CD4-positive, alpha-beta T cell (primary cell): ENCODE data around the gene KCNA10. TPM values are rescaled to one million over a fixed set of nuclear protein-coding genes. Genes with fewer than 3 reads are reported as not detected.

Experiments
- ATAC-seq: fragments of 200-7000 bp; cut with Tn5 transposase; one replicate; pipeline ENCODE4 v1.10.0; 2022; ENCODE audit warnings: mild to moderate bottlenecking; ENCODE audit not compliant: poor library complexity
- CTCF ChIA-PET: fragments of 350-600 bp; sonication (Branson Sonifier 250); formaldehyde crosslinking; loops from one replicate; lab custom pipeline; 2021; ENCODE audit warnings: antibody characterized with exemption, inconsistent platforms; lab: Charles Lee
- POLR2A ChIA-PET: fragments of 350-600 bp; sonication (Branson Sonifier 250); formaldehyde crosslinking; loops from one replicate; lab custom pipeline; 2021; ENCODE audit warnings: antibody characterized with exemption, inconsistent platforms; lab: Charles Lee
- DNase-seq, 14 experiments: peaks; one replicate each; pipeline ENCODE4 v3.0.0-alpha.2; 2013 to 2020; ENCODE audit warnings: mixed read lengths in 2 of 14
- H3K27ac ChIP-seq, 2 donors: one replicate each; pipeline versions ENCODE4 v1.5.1 to v1.7.0; 2013; ENCODE audit warnings: low read length in 2 of 2, low read depth in 1 of 2, mild to moderate bottlenecking in 1 of 2
- H3K27me3 ChIP-seq, 2 experiments: 1 replicate in 1 of 2; 2 replicates in 1 of 2; pipeline versions ENCODE4 v1.6.1 to v1.7.0; 2013; ENCODE audit warnings: low read length in 2 of 2, control low read depth in 1 of 2, mild to moderate bottlenecking in 1 of 2, moderate library complexity in 1 of 2; ENCODE audit not compliant: insufficient read depth in 2 of 2, control insufficient read depth in 1 of 2
- H3K36me3 ChIP-seq: one replicate; pipeline ENCODE4 v1.6.1; 2013; ENCODE audit warnings: low read length, control low read depth; ENCODE audit not compliant: insufficient read depth
- H3K4me1 ChIP-seq: one replicate; pipeline ENCODE4 v1.6.1; 2013; ENCODE audit warnings: low read length, control low read depth; ENCODE audit not compliant: insufficient read depth
- H3K4me3 ChIP-seq: one replicate; pipeline ENCODE4 v1.5.1; 2013; ENCODE audit warnings: mild to moderate bottlenecking, low read length, moderate library complexity
- H3K9me3 ChIP-seq, 2 experiments: 1 replicate in 1 of 2; 2 replicates in 1 of 2; pipeline versions ENCODE4 v1.6.1 to v1.7.0; 2013; ENCODE audit warnings: low read length in 2 of 2, mild to moderate bottlenecking in 2 of 2, control low read depth in 1 of 2, moderate library complexity in 1 of 2; ENCODE audit not compliant: control insufficient read depth in 1 of 2, insufficient read depth in 1 of 2
- H3K27ac Mint-ChIP-seq: one replicate; pipeline ENCODE4 v1.8.0; 2020; ENCODE audit warnings: mixed read lengths
- H3K27me3 Mint-ChIP-seq: one replicate; pipeline ENCODE4 v1.8.0; 2021; ENCODE audit warnings: mixed read lengths
- H3K36me3 Mint-ChIP-seq: one replicate; pipeline ENCODE4 v1.8.0; 2021; ENCODE audit warnings: low read depth, mixed read lengths
- H3K4me1 Mint-ChIP-seq: one replicate; pipeline ENCODE4 v1.8.0; 2021; ENCODE audit warnings: low read depth, mixed read lengths
- H3K4me3 Mint-ChIP-seq: one replicate; pipeline ENCODE4 v1.8.0; 2020; ENCODE audit warnings: mild to moderate bottlenecking, mixed read lengths
- H3K9me3 Mint-ChIP-seq: one replicate; pipeline ENCODE4 v1.8.0; 2020; ENCODE audit warnings: mixed read lengths
- CTCF ChIP-seq: fragments of 200-600 bp; IDR thresholded peaks from one replicate; pipeline ENCODE4 v1.8.0; 2022; ENCODE audit warnings: antibody characterized with exemption, mild to moderate bottlenecking
- intact Hi-C, 2 experiments: fragments of 100-400 bp; cut with DNase I in 1 of 2; cut with micrococcal nuclease in 1 of 2; formaldehyde crosslinking; loops; one replicate each; pipeline versions ENCODE4 v1.15.1 to v1.9.0; 2023 to 2025; cut with DNase I, micrococcal nuclease
- total RNA-seq, 174 experiments: library from RNA in 2 of 174; stranded (reverse) in 2 of 174; gene quantifications; one replicate each; pipeline ENCODE4 v1.2.3 and lab custom pipeline; 2021 to 2026

The KCNA10 gene
- total RNA-seq, 2 experiments from 2014 or later = not detected

DNA sequence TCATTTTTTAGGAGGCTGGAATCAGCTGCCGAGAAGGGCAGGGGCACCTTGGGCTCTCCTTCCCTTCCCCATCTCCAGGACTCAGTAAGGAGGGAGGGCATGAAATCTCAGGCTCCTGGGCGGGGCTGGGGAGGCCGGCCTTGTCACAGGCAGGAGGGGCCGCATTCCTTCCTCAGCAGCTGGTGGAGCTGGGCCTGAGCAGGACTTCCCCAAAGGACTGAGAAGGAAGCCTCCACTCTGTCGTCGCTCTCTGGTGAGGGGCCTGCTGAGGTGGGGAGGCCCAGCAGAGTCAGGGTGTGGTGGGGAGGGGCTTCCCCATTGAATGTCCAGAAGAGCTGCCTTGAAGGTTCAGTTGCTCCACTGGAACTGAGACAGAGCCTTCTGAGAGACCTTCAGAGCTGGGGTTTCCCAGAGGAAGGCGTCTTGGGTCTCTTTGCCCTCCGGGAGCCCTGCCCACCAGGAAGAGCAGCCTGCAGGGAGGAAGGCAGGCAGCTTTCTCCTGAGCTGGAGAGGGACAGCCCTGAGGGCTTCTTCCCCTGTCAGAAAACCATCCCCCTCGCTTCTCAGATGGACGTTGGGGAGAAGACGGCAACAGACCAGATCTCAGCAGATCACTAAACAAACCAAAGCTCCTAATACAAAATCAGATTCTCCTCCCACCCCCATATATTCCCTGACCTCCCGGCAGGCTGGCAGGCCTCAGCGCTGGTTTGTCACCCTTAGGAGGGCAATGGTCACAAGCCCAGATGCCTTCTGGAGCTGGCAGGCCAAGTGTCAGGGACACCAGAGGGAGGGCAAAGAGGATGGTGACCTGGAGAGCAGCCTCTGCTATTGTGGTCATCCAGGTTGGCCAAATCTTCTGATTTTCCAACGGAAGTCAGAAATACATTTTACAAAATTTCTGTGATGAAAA lies 10.7 kb downstream of the KCNA10 start:
- DNase-seq (peak in 2 of 14 experiments; percentile 29 to 38), ATAC-seq (no peak)
- Histone ChIP-seq H3K27ac (no peak overlapping the region), H3K4me3 (no peak overlapping the region), H3K9me3 (no peaks in the 10 kb centered on the region), H3K36me3 (no peaks in the 10 kb centered on the region), H3K27me3 (no peaks in the 10 kb centered on the region), H3K4me1 (no peaks in the 10 kb centered on the region)
- Mint-ChIP-seq H3K4me3 (no peak overlapping the region), H3K27ac (no peak overlapping the region), H3K27me3 (peaks cover 2% of the 10 kb centered on the region), H3K4me1 (no peaks in the 10 kb centered on the region), H3K36me3 (no peaks in the 10 kb centered on the region), H3K9me3 (no peaks in the 10 kb centered on the region)
- CTCF ChIA-PET = no interaction called here
- no peak for TF ChIP-seq CTCF
- POLR2A ChIA-PET = no interaction called here
- intact Hi-C loops = no loop called here

GRCh38 chr1:110506541-110506940 lies 12.4 kb downstream of the KCNA10 start:
- Mint-ChIP-seq H3K9me3 (no peaks in the 10 kb centered on the region), H3K4me1 (no peaks in the 10 kb centered on the region), H3K4me3 (no peak overlapping the region), H3K36me3 (no peaks in the 10 kb centered on the region), H3K27ac (no peak overlapping the region), H3K27me3 (peaks cover 11% of the 10 kb centered on the region)
- ChIA-PET POLR2A (no interaction called here), CTCF (no interaction called here)
- Histone ChIP-seq H3K27ac (no peak overlapping the region), H3K4me3 (no peak overlapping the region), H3K27me3 (peaks cover 0 to 7% of the 10 kb centered on the region in 2 experiments), H3K4me1 (no peaks in the 10 kb centered on the region), H3K36me3 (no peaks in the 10 kb centered on the region), H3K9me3 (no peaks in the 10 kb centered on the region)
- TF ChIP-seq CTCF = no peak
- DNase-seq (no peak), ATAC-seq (no peak)
- intact Hi-C loops = no loop called here

- Mint-ChIP-seq H3K4me1 (no peaks in the 10 kb centered on the region), H3K27me3 (peaks cover 11% of the 10 kb centered on the region), H3K36me3 (no peaks in the 10 kb centered on the region), H3K9me3 (no peaks in the 10 kb centered on the region), H3K4me3 (no peak overlapping the region), H3K27ac (no peak overlapping the region)
- intact Hi-C loops = no loop called here
- Histone ChIP-seq H3K9me3 (no peaks in the 10 kb centered on the region), H3K27me3 (peaks cover 0 to 7% of the 10 kb centered on the region in 2 experiments), H3K4me3 (no peak overlapping the region), H3K27ac (no peak overlapping the region), H3K4me1 (no peaks in the 10 kb centered on the region), H3K36me3 (no peaks in the 10 kb centered on the region)
- ChIA-PET POLR2A (no interaction called here), CTCF (no interaction called here)
- no peak for TF ChIP-seq CTCF
- DNase-seq (no peak), ATAC-seq (no peak)
Observed at GRCh38 chr1:110505596-110505995, 13.4 kb downstream of the KCNA10 start.
